Activated T-cell treated with anti-CD3 and anti-CD28 coated beads for 24 hours (primary cell): ENCODE results near the gene SRCAP.

Source experiments
- DNase-seq: peaks from one replicate; pipeline ENCODE4 v3.0.0-alpha.2; 2020; ENCODE audit warnings: low read depth

The SRCAP gene

GRCh38 chr16:30737794-30738648 is 39.0 kb downstream of the SRCAP start:
- DNase-seq = no peak

GRCh38 chr16:30738984-30739951 is 40.3 kb downstream of the SRCAP start:
- DNase-seq = no peak

GRCh38 chr16:30740364-30741251 is 41.6 kb downstream of the SRCAP start:
- DNase-seq = no peak

GRCh38 chr16:30741461-30741914 is 42.5 kb downstream of the SRCAP start:
- no peak for DNase-seq

- DNase-seq = no peak
Measured at GRCh38 chr16:30743716-30744115, 44.7 kb downstream of the SRCAP start.

- DNase-seq = no peak
Measured at GRCh38 chr16:30744183-30744582, 45.2 kb downstream of the SRCAP start.

GRCh38 chr16:30745082-30745481 is 46.1 kb downstream of the SRCAP start:
- DNase-seq = no peak

- no peak for DNase-seq
Measured at GRCh38 chr16:30746638-30747175, 47.7 kb downstream of the SRCAP start.

- no peak for DNase-seq
Measured at GRCh38 chr16:30747331-30747730, 48.4 kb downstream of the SRCAP start.

GRCh38 chr16:30747799-30748633 is 49.0 kb downstream of the SRCAP start, which contains the start of gene PHKG2:
TSS of gene PHKG2 (plus strand) at chr16:30748425. CDS start at chr16:30748821, 396 bp downstream.
- DNase-seq = peak; percentile 96

- no peak for DNase-seq
Measured at GRCh38 chr16:30748634-30749445, 49.9 kb downstream of the SRCAP start.

- DNase-seq = no peak
Measured at GRCh38 chr16:30750201-30750600, 51.2 kb downstream of the SRCAP start.

- no peak for DNase-seq
Measured at GRCh38 chr16:30750876-30751465, 52.0 kb downstream of the SRCAP start.

GRCh38 chr16:30753596-30753995 is 54.6 kb downstream of the SRCAP start:
- DNase-seq = no peak

- DNase-seq = no peak
Measured at GRCh38 chr16:30755955-30756780, 57.2 kb downstream of the SRCAP start.

GRCh38 chr16:30756781-30757100 is 57.8 kb downstream of the SRCAP start:
- DNase-seq = no peak

GRCh38 chr16:30757316-30757715 is 58.3 kb downstream of the SRCAP start:
- no peak for DNase-seq

GRCh38 chr16:30758988-30759491 is 60.1 kb downstream of the SRCAP start:
- no peak for DNase-seq
